Loucy (cell line): Measurements from ENCODE around the gene UNC5C.

Source experiments
- H2AFZ ChIP-seq: fragments of 200-600 bp; sonication (generic); 2 replicates; pipeline ENCODE4 v1.6.0; 2016; ENCODE audit warnings: antibody characterized with exemption, mild to moderate bottlenecking, low read length, moderate library complexity
- H3F3A ChIP-seq: fragments of 200-600 bp; 2 replicates; pipeline ENCODE4 v1.6.0; 2016; ENCODE audit warnings: antibody characterized with exemption, low read depth, mild to moderate bottlenecking
- H3K27me3 ChIP-seq: fragments of 200-600 bp; sonication (generic); 2 replicates; pipeline ENCODE4 v1.6.1; 2014; ENCODE audit warnings: low read length, mild to moderate bottlenecking; ENCODE audit not compliant: insufficient read depth, poor library complexity, severe bottlenecking
- H3K36me3 ChIP-seq: fragments of 200-600 bp; sonication (generic); 2 replicates; pipeline ENCODE4 v1.6.1; 2016; ENCODE audit warnings: low read length; ENCODE audit not compliant: insufficient read depth
- H3K4me1 ChIP-seq: fragments of 200-600 bp; sonication (generic); 2 replicates; pipeline ENCODE4 v1.5.1; 2014; ENCODE audit warnings: low read length, mild to moderate bottlenecking; ENCODE audit not compliant: insufficient read depth, poor library complexity, severe bottlenecking
- H3K4me2 ChIP-seq: fragments of 200-600 bp; sonication (generic); 2 replicates; pipeline ENCODE4 v1.6.0; 2014; ENCODE audit warnings: antibody characterized with exemption, low read length, low read depth, mild to moderate bottlenecking; ENCODE audit not compliant: poor library complexity, severe bottlenecking
- H3K4me3 ChIP-seq: fragments of 200-600 bp; sonication (generic); 2 replicates; pipeline ENCODE4 v1.5.1; 2014; ENCODE audit warnings: low read length, mild to moderate bottlenecking, mixed read lengths; ENCODE audit not compliant: poor library complexity, severe bottlenecking
- H3K79me2 ChIP-seq: fragments of 200-600 bp; sonication (generic); 2 replicates; pipeline ENCODE4 v1.6.1; 2014; ENCODE audit warnings: low read length; ENCODE audit not compliant: insufficient read depth
- H3K9ac ChIP-seq: fragments of 200-600 bp; sonication (generic); 2 replicates; pipeline ENCODE4 v1.6.0; 2014; ENCODE audit warnings: mild to moderate bottlenecking, low read depth, low read length, moderate library complexity; ENCODE audit not compliant: poor library complexity, severe bottlenecking
- H3K9me2 ChIP-seq: fragments of 200-600 bp; sonication (generic); replicated peaks from 2 replicates; pipeline ENCODE4 v1.6.1; 2016; ENCODE audit warnings: low read depth, low read length, mixed read lengths
- H3K9me3 ChIP-seq: fragments of 200-600 bp; sonication (generic); 2 replicates; pipeline ENCODE4 v1.6.1; 2014; ENCODE audit warnings: mild to moderate bottlenecking, antibody characterized with exemption, low read length, low read depth; ENCODE audit not compliant: insufficient read depth
- H4K20me1 ChIP-seq: fragments of 200-600 bp; sonication (generic); 2 replicates; pipeline ENCODE4 v1.6.0; 2014; ENCODE audit warnings: antibody characterized with exemption, low read length, mild to moderate bottlenecking; ENCODE audit not compliant: insufficient read depth, poor library complexity, severe bottlenecking
- EZH2phosphoT487 ChIP-seq: fragments of 200-600 bp; IDR thresholded peaks from 2 replicates; pipeline ENCODE4 v1.6.1; 2018; ENCODE audit warnings: antibody characterized with exemption, mild to moderate bottlenecking, moderate library complexity, borderline replicate concordance
- TF ChIP-seq, protein P1 (sequence below): fragments of 200-600 bp; sonication (generic); conservative IDR thresholded peaks from 2 replicates; pipeline ENCODE4 v1.5.1; 2014; ENCODE audit warnings: mild to moderate bottlenecking, antibody characterized with exemption, low read length

The UNC5C gene

DNA sequence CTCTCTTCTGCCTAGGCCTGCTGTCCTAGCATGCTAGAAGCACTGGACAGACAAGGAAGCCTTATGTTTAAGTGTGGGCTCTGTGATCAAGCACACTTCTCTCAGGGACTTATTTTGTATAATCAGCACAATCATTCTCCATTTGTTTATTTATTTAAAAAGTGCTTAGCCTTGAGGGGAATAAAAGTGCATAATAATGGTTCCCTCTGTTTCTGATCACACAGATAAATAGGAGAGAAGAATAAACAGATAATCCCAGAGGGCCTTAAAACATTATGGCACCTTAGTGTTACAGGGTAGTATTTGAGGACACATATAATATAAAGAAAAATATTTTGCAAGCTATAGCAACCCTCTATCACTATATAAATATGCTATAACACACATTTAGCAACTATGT, 146.5 kb downstream of the UNC5C start:
- H3F3A ChIP-seq: no peaks in the 10 kb centered on the region
- H4K20me1 ChIP-seq: no peaks in the 10 kb centered on the region
- no peaks in the 10 kb centered on the region for H3K36me3 ChIP-seq
- H2AFZ ChIP-seq: no peak overlapping the region
- H3K79me2 ChIP-seq: no peaks in the 10 kb centered on the region
- no peaks in the 10 kb centered on the region for H3K4me1 ChIP-seq
- no peaks in the 10 kb centered on the region for H3K9me2 ChIP-seq
- H3K4me3 ChIP-seq: no peak overlapping the region
- no peaks in the 10 kb centered on the region for H3K9me3 ChIP-seq
- no peak overlapping the region for H3K4me2 ChIP-seq
- H3K9ac ChIP-seq: no peak overlapping the region
- TF ChIP-seq, protein P1, sequence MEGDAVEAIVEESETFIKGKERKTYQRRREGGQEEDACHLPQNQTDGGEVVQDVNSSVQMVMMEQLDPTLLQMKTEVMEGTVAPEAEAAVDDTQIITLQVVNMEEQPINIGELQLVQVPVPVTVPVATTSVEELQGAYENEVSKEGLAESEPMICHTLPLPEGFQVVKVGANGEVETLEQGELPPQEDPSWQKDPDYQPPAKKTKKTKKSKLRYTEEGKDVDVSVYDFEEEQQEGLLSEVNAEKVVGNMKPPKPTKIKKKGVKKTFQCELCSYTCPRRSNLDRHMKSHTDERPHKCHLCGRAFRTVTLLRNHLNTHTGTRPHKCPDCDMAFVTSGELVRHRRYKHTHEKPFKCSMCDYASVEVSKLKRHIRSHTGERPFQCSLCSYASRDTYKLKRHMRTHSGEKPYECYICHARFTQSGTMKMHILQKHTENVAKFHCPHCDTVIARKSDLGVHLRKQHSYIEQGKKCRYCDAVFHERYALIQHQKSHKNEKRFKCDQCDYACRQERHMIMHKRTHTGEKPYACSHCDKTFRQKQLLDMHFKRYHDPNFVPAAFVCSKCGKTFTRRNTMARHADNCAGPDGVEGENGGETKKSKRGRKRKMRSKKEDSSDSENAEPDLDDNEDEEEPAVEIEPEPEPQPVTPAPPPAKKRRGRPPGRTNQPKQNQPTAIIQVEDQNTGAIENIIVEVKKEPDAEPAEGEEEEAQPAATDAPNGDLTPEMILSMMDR: no peak
- TF ChIP-seq EZH2phosphoT487: no peak
- H3K27me3 ChIP-seq: no peaks in the 10 kb centered on the region

DNA sequence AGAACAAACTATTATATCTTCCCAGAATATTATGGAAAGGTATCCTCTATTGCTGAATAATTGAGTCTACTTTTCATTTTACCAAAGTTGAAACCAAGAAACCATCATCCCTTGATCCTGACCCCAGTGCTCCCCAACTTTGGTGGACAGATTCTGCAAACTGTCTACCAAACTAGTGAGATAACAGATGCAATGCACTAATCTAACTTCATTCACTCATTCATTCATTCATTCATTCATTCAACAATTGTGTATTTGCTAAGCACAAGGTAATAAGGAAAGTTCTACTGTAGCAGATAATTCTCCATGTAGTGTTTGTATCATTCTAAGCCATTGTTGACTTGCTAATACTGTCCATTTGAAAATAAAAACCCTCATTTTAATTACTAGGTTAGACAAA, 150.6 kb downstream of the UNC5C start:
- Histone ChIP-seq H3F3A (no peaks in the 10 kb centered on the region), H3K9me3 (no peaks in the 10 kb centered on the region), H3K4me3 (no peak overlapping the region), H3K9ac (no peak overlapping the region), H4K20me1 (no peaks in the 10 kb centered on the region), H3K9me2 (no peaks in the 10 kb centered on the region), H3K4me2 (no peak overlapping the region), H3K36me3 (no peaks in the 10 kb centered on the region), H3K79me2 (no peaks in the 10 kb centered on the region), H2AFZ (no peak overlapping the region), H3K4me1 (no peaks in the 10 kb centered on the region), H3K27me3 (no peaks in the 10 kb centered on the region)
- TF ChIP-seq, protein P1: no peak
- TF ChIP-seq EZH2phosphoT487: no peak

DNA sequence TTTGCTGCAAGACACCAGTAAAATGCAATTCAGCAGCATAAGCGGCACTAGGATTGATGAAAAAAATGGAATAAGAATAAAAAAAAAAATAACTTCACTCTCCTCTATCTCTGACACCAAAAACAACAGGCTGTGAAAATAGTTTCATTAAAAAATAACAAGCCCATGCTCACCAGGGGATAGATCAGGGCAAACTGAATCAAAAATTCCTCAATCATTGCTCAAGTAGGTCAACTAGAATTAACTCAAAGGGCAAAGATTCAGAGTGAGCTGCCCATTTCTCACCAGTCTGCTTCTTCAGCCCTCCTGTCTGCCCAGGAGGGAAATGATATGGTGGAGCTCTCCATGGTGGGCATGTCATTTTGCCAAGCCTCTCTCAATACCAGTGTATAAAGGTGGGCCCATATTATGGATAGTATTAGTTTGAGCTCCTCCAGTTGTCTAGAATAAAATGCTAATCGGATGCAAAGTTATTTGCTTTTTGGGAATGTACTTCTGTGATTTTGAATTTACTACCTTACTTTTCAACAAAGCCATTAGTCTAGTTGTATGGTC, 153.9 kb downstream of the UNC5C start:
- no peaks in the 10 kb centered on the region for H3F3A ChIP-seq
- no peaks in the 10 kb centered on the region for H3K9me2 ChIP-seq
- TF ChIP-seq, protein P1: no peak
- TF ChIP-seq EZH2phosphoT487: no peak
- no peaks in the 10 kb centered on the region for H3K9me3 ChIP-seq
- H3K4me1 ChIP-seq: no peaks in the 10 kb centered on the region
- H3K27me3 ChIP-seq: no peaks in the 10 kb centered on the region
- H3K4me3 ChIP-seq: no peak overlapping the region
- H3K4me2 ChIP-seq: no peak overlapping the region
- H3K79me2 ChIP-seq: no peaks in the 10 kb centered on the region
- H3K9ac ChIP-seq: no peak overlapping the region
- no peaks in the 10 kb centered on the region for H4K20me1 ChIP-seq
- no peaks in the 10 kb centered on the region for H3K36me3 ChIP-seq
- no peak overlapping the region for H2AFZ ChIP-seq
